ENCODE results near the gene CAD.

CAD gene

DNA sequence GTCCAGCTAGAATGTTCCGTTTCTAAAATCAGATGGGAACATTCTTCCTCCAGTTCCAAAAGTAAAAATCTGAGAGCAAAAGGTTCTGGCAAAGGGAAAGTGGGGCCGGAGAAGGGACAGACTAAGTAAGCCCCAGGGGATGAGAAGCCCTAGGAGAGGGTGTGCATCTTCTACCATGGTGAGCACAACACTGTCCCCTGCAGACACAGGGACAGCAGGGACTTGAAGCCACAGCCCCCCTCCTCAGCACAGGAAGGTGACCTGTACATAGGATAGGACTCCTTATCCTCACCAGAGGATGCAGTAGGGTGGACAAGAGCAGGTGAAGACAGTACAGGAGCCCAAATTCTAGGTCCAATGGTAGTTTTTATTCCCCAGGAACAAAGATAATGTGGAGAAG is 17.9 kb upstream of the CAD start:
- no peak for DNase-seq

DNA sequence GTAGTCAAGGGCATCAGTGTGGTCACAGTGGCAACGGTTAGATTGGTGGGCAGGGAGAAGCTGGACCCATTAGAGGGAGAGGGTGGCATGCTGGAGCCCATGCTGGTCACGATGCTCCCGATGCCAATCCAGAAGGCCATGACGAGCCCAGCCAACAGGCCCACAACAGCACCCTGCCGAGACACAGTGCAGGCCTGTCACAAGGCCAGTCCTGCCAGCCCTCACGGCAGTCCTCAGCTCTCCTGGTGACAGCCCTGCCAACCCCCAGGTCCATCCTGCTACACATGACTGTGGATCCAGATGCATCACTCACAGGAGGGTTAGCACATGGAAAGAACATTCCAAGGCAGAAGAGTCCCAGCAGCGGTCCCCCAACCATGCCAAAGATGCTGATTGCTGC is 15.5 kb upstream of the CAD start:
- DNase-seq = no peak

GRCh38 chr2:27202854-27203253 is 14.3 kb upstream of the CAD start:
- no peak for DNase-seq

GRCh38 chr2:27203741-27204140 is 13.4 kb upstream of the CAD start:
- DNase-seq = no peak

DNA sequence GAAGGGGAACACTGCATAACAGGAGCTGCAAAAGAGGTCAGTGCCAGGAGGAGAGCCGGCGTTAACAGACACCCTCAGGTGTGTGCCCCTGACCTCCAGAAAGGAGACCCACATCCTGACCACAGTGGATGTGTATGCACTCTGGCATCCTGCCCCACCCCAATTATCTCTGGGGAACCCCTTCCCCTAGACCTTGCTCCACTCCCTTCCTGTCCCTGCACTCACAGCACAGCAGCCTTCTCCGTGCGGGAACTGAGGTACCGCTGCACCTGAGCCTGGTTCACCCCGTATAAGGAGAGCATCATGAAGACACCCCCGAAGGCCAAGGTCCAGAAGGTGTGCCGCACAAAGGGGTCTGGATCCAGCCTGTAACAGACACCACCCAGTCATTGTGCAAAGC is 12.6 kb upstream of the CAD start:
- DNase-seq = no peak

DNA sequence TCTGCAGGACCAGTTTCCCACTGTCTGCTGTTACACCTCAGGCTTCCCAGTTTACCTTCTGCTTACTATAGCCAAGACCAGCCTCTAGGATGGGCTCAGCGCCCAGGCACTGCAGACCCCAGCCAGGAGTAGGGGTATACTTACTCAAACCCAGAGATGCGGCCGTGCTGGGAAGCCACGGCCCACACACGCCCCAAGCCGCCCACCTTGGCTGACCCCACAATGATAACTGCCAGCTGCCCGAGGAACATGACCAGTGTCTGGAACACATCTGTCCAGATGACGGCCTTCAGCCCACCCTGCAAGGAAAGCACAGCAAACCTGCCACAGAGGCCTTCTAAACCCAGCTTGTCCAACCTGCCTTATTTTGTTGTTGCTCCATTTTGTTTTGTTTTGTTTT is 12.0 kb upstream of the CAD start:
- no peak for DNase-seq

GRCh38 chr2:27206346-27206745 is 10.8 kb upstream of the CAD start:
- DNase-seq = no peak

DNA sequence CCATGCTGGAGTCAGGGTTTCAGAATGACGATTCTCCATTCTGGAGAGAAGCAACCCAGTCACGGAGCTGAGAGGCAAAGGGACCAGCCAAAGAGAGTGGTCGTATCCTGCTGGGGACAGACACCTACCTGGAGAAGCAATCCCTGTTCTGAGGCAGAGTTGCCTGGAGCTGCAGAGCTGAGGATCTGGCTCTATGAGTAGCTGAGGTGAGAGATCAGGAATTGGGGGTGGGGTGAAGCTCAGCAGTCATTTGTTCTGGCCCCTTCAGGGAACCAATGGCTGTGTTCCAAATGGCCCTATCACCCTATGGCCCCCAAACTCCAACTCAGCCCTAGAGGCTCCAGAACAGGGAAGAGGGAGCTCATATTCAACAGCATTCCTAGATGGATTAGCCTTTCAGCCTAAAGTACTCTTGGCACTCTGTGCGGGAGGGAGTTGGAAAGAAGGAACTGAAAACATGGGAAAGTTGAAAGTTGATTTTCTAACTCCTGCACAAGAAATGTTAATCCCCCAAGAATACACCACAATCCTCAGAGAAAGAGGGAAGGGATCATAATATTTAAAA is 8.6 kb upstream of the CAD start:
- DNase-seq = no peak

DNA sequence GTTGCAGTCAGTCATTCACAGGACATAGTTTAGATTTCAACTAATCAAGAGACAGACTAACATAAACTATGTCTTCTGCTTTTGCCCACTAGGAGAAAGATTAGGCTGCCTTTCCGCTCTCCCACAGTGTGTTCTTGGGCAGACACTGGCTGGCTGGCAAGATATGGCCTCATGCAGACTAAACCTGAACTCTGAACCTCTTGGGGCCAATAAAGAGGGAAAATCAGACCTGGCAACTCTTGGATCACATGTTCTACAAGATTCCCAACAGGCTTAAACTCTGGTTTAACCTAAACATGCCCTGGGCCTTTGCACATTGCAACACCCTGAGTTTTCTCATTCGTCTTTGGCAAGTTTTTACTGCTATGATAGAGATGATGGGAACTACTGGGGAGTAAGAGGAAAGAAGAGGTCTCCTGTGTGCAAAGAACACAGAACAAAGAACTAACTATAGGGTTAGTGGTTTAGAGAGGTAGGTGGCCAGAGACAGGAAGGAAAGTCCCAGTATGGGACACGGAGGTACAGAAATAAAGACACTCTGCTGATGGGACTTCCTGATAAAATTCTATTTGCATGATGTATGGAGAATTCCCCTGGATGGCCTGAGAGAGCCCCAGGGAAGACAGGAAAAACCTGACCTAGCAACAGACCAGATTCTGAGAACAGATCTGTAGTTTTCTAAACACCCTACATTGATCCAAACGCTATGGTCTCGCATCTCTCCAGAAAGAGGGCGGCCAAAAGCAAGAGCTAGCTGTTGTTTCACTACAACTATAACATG is 7.4 kb upstream of the CAD start:
- DNase-seq = no peak

DNA sequence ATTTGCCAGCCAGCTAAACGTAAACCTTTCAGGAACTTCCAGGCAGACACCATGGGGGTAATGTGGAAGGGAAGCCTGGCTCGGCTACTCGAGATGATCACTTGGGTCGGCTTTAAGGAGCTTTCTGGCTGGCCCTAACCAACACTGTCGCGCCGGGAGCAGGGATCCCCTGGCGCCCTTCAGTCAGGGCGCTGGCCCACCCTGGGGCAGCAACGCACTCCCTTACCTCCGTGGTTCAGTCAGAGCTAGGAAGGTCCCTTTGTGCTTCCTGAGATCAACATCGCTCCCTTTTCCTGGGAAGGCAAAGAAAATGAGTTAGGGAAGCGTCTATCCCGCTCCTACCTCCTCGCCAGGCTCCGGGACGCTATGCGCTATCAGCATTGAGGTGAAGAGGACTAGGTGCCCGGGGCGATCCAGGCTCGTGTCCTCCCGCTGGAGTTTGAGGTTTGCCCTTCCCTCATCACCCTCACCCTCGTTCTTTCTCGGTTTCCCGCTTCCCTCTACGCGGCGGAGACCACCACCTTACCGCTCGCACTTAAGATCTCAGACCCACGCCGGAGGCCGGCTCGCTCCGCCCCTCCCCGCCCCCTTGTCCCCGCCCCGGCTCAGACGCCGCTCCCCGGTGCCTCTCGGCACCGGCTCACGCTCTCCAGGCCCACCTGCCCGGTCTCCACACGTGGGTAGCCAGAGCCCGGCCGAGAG is 5.8 kb upstream of the CAD start:
- DNase-seq = peak; percentile 35

DNA sequence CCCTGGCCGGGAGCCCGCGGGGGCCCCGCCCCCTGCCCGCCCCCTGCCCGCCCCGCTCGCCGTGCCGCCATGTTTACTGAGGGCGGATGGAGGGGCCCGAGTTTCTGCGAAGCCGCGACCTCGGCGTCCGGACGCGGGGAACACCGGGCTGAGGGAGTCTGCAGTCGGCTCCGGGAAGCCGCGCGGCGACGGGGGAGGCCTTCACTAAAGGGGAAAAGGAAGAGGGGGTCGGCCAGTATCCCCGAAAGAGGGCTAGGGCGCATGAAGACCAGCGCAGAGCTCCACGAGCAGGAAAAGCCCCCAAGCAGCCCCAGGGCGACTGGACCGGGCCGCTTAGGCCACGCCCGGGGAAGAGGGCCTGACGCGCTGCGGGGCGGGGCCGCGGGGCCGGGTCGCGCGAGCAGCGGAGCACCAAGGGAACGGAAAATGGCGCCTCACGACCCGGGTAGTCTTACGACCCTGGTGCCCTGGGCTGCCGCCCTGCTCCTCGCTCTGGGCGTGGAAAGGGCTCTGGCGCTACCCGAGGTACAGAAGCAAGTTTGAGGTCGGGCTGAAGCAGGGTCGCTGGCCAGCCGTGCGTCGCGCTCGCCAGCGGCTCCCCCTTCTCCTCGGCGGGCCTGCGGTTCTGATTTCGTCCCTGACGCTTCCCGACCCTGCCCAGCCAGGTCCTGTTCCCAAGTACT is 5.1 kb upstream of the CAD start, which contains the start of the genes ATRAID and SLC5A6:
ATRAID (plus strand) TSS at position 99 of the 683 bp plus-strand sequence; CDS start at position 427, 328 bp downstream.
SLC5A6 (minus strand) TSS at position 326 of the 683 bp plus-strand sequence. CDS start 4,618 bp downstream, outside the sequence.
- DNase-seq = peak; percentile 57

GRCh38 chr2:27212626-27213471 is 4.3 kb upstream of the CAD start:
- DNase-seq = no peak

DNA sequence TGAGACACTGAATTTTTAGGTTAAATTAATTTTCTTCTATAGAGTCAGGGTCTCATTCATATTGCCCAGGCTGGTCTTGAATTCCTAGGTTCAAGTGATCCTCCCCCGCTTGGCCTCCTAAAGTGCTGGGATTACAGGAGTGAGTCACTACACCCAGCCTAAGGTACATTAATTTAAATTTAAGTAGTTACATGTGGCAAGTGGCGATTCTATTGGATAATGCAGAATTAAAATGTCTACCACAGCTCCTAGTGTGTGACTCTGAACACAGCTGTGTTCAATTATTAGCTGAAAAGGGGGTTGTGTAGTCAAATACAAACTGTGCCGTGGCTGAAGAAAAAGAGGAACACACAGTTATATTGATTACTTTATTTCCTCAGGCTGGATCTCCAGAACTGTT is 2.2 kb upstream of the CAD start:
- no peak for DNase-seq

- DNase-seq = no peak
These were observed 592 bp upstream of the CAD start for GRCh38 chr2:27216416-27217137.

- DNase-seq = no peak
These were observed 1.4 kb downstream of the CAD start for GRCh38 chr2:27218614-27219013.

DNA sequence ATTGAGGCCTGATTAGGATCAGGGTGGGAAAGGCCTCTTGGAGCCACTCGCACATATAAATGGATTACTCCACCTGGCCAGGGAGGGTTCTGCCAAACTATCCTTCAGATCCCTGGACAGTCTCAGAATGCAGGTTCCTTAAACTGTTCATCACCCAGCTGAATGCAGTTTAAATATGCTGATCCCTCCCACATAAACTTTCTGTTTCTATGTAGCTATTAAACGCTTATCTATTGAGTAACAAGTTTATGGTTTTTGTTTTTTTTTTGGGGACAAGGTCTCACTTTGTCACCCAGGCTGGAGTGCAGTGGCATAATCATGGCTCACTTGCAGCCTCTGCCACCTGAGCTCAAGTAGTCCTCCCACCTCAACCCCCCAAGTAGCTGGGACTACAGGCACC is 1.9 kb downstream of the CAD start:
- no peak for DNase-seq

DNA sequence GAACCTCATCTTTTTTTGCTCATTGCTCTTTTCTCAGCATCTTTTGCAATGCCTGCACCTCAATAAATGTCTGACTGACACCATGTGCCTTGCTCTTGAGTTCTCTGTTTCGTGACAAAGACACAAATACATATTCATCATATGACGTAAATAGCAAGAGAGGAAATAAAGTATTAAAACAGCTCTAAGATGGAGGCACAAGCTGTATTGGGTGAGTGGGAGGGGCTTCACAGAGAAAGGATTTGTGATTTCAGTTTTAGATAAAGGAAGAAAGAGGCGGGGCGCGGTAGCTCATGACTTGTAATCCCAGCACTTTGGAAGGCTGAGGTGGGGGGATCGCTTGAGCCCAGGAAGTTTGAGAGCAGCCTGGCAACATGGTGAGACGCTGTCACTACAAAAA is 2.9 kb downstream of the CAD start:
- no peak for DNase-seq

GRCh38 chr2:27221166-27221565 is 4.0 kb downstream of the CAD start:
- no peak for DNase-seq

GRCh38 chr2:27222407-27222806 is 5.2 kb downstream of the CAD start:
- no peak for DNase-seq

DNA sequence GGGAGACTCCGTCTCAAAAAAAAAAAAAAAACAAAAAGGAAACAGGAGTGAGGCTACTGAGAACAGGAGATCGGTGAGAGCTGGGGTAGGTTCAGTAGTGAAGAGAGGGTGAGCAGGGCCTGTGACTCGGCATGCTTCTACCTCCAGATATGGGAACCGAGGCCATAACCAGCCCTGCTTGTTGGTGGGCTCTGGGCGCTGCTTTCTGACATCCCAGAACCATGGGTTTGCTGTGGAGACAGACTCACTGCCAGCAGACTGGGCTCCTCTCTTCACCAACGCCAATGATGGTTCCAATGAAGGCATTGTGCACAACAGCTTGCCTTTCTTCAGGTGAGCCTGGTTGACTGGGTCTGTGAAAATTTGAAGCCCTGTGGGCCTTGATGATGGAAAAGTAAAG is 6.2 kb downstream of the CAD start:
- no peak for DNase-seq

DNA sequence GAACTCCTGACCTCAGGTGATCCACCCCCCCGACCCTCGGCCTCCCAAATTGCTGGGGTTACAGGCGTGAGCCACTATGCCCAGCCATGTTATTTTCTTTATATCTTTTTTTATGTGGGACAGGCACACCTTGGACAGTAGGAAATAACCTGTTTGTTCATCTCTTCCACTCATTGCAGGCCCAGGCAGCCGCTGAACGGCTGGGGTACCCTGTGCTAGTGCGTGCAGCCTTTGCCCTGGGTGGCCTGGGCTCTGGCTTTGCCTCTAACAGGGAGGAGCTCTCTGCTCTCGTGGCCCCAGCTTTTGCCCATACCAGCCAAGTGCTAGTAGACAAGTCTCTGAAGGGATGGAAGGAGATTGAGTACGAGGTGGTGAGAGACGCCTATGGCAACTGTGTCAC is 8.4 kb downstream of the CAD start:
- DNase-seq = no peak

- no peak for DNase-seq
These were observed 10.3 kb downstream of the CAD start for GRCh38 chr2:27227501-27227900.
